HFFc6 (cell line): ENCODE measurements around the gene PLCB3. TPM values are rescaled to one million over a fixed set of nuclear protein-coding genes. Genes with fewer than 3 reads are reported as not detected.
A peak's percentile ranks its signal among the peaks of the same experiment; 100 is the strongest.

Source experiments
- DNase-seq: peaks from one replicate; pipeline ENCODE4 v3.0.0-alpha.2; 2018
- H3K27ac Mint-ChIP-seq: 2 replicates; pipeline ENCODE4 v1.8.0; 2020; ENCODE audit warnings: mild to moderate bottlenecking, mixed read lengths
- H3K27me3 Mint-ChIP-seq: 2 replicates; pipeline ENCODE4 v1.8.0; 2021; ENCODE audit warnings: mild to moderate bottlenecking, moderate library complexity, mixed read lengths; ENCODE audit not compliant: insufficient read depth
- H3K36me3 Mint-ChIP-seq: 2 replicates; pipeline ENCODE4 v1.8.0; 2021; ENCODE audit warnings: low read depth, mixed read lengths
- H3K4me1 Mint-ChIP-seq: 2 replicates; pipeline ENCODE4 v1.8.0; 2020; ENCODE audit warnings: low read depth, mixed read lengths
- H3K4me3 Mint-ChIP-seq: 2 replicates; pipeline ENCODE4 v1.8.0; 2020; ENCODE audit warnings: mild to moderate bottlenecking, moderate library complexity, mixed read lengths
- H3K9me3 Mint-ChIP-seq: 2 replicates; pipeline ENCODE4 v1.8.0; 2020; ENCODE audit warnings: mild to moderate bottlenecking, mixed read lengths
- CTCF ChIP-seq: fragments of 200-600 bp; sonication (generic); IDR thresholded peaks from 2 replicates; pipeline ENCODE4 v1.5.0; 2021; ENCODE audit warnings: antibody characterized with exemption, mild to moderate bottlenecking
- total RNA-seq, 6 experiments: library from RNA; stranded (reverse); fragmentation: NEBNext Ultra II Directional; extraction: Animal tissue kit (Norgen Biotek cat#: 25700); gene quantifications; 2 replicates in 1 of 6; 3 replicates in 5 of 6; pipeline ENCODE4 v1.2.3, GENCODE V29; 2021

PLCB3 gene
- total RNA-seq, 6 experiments from 2014 or later, result 48.1 to 58.0 (median 51.8) TPM

- no peaks in the 10 kb centered on the region for H3K36me3 Mint-ChIP-seq
- H3K9me3 Mint-ChIP-seq, result no peaks in the 10 kb centered on the region
- no peak overlapping the region for H3K27ac Mint-ChIP-seq
- peaks cover 16% of the 10 kb centered on the region for H3K4me1 Mint-ChIP-seq
- H3K27me3 Mint-ChIP-seq, result no peaks in the 10 kb centered on the region
- TF ChIP-seq CTCF, result peak; percentile 30
- no peak for DNase-seq
- peak overlapping the region; percentile 84 for H3K4me3 Mint-ChIP-seq
Observed at GRCh38 chr11:64234647-64235379, 16.5 kb upstream of the PLCB3 start.

- Mint-ChIP-seq H3K27ac (no peak overlapping the region), H3K27me3 (no peaks in the 10 kb centered on the region), H3K9me3 (no peaks in the 10 kb centered on the region), H3K4me3 (peak overlapping the region; percentile 84), H3K4me1 (peaks cover 22% of the 10 kb centered on the region), H3K36me3 (no peaks in the 10 kb centered on the region)
- no peak for TF ChIP-seq CTCF
- DNase-seq, result no peak
Observed at GRCh38 chr11:64235437-64236161, 15.7 kb upstream of the PLCB3 start.

- TF ChIP-seq CTCF, result no peak
- no peaks in the 10 kb centered on the region for H3K36me3 Mint-ChIP-seq
- no peaks in the 10 kb centered on the region for H3K9me3 Mint-ChIP-seq
- H3K27ac Mint-ChIP-seq, result no peak overlapping the region; the same call in 1 of the 2 replicates
- H3K27me3 Mint-ChIP-seq, result no peaks in the 10 kb centered on the region
- DNase-seq, result no peak
- no peak overlapping the region for H3K4me3 Mint-ChIP-seq
- peaks cover 19% of the 10 kb centered on the region for H3K4me1 Mint-ChIP-seq
Observed at GRCh38 chr11:64237484-64237951, 13.8 kb upstream of the PLCB3 start.

GRCh38 chr11:64238076-64238475 is 13.3 kb upstream of the PLCB3 start:
- H3K27ac Mint-ChIP-seq, result peak overlapping the region; percentile 32; the same call in 1 of the 2 replicates
- no peak for DNase-seq

GRCh38 chr11:64238999-64239398 is 12.3 kb upstream of the PLCB3 start:
- TF ChIP-seq CTCF, result no peak
- H3K4me1 Mint-ChIP-seq, result peaks cover 33% of the 10 kb centered on the region
- H3K36me3 Mint-ChIP-seq, result peaks cover 9% of the 10 kb centered on the region; the same call in 1 of the 2 replicates
- H3K4me3 Mint-ChIP-seq, result no peak overlapping the region
- peaks cover 1% of the 10 kb centered on the region; the same call in 1 of the 2 replicates for H3K27me3 Mint-ChIP-seq
- no peaks in the 10 kb centered on the region for H3K9me3 Mint-ChIP-seq
- no peak for DNase-seq
- peak overlapping the region; percentile 45 for H3K27ac Mint-ChIP-seq

More at GRCh38 chr11:64238076-64238475, 13.3 kb upstream of the PLCB3 start:
- Mint-ChIP-seq H3K9me3 (no peaks in the 10 kb centered on the region), H3K4me1 (peaks cover 24% of the 10 kb centered on the region), H3K4me3 (no peak overlapping the region), H3K27me3 (no peaks in the 10 kb centered on the region), H3K36me3 (no peaks in the 10 kb centered on the region)
- no peak for TF ChIP-seq CTCF
